Measurements from ENCODE around the gene FBXO17. TPM values are rescaled to one million over a fixed set of nuclear protein-coding genes. Genes with fewer than 3 reads are reported as not detected.
A peak's percentile ranks its signal among the peaks of the same experiment; 100 is the strongest.

The FBXO17 gene
- total RNA-seq, 6 experiments from 2014 or later = 17.5 to 21.5 (median 18.7) TPM

GRCh38 chr19:38929929-38930775, 45.4 kb downstream of the FBXO17 start, which contains the start of gene SARS2:
Gene SARS2 (minus strand): TSS chr19:38930763. CDS start chr19:38930736, 27 bp downstream.
- Mint-ChIP-seq H3K27me3 (ENCODE audit: insufficient read depth) (no peaks in the 10 kb centered on the region; the same call in 1 of the 2 replicates), H3K9me3 (no peaks in the 10 kb centered on the region), H3K4me1 (ENCODE audit: low read depth) (peaks cover 23% of the 10 kb centered on the region), H3K27ac (peak within 1 kb of the TSS; percentile 98), H3K36me3 (ENCODE audit: low read depth) (peaks cover 26% of the 10 kb centered on the region), H3K4me3 (peak within 1 kb of the TSS; percentile 99)
- peak; percentile 99 for TF ChIP-seq CTCF (IDR thresholded peaks at IDR 0.05)
- DNase-seq = peak; percentile 84

GRCh38 chr19:38928391-38929001, 47.0 kb downstream of the FBXO17 start:
- H3K9me3 Mint-ChIP-seq = no peaks in the 10 kb centered on the region
- no peak for TF ChIP-seq CTCF (IDR thresholded peaks at IDR 0.05)
- H3K4me1 Mint-ChIP-seq (ENCODE audit: low read depth) = peaks cover 23% of the 10 kb centered on the region
- peaks cover 17% of the 10 kb centered on the region for H3K36me3 Mint-ChIP-seq (ENCODE audit: low read depth)
- H3K4me3 Mint-ChIP-seq = peak overlapping the region; percentile 99; the same call in 1 of the 2 replicates
- H3K27me3 Mint-ChIP-seq (ENCODE audit: insufficient read depth) = no peaks in the 10 kb centered on the region
- DNase-seq = no peak
- H3K27ac Mint-ChIP-seq = no peak overlapping the region

GRCh38 chr19:38924388-38924787, 51.2 kb downstream of the FBXO17 start:
- Mint-ChIP-seq H3K27me3 (ENCODE audit: insufficient read depth) (no peaks in the 10 kb centered on the region), H3K4me3 (no peak overlapping the region), H3K27ac (no peak overlapping the region)

GRCh38 chr19:38922482-38922881, 53.1 kb downstream of the FBXO17 start:
- no peak for DNase-seq
- Mint-ChIP-seq H3K27ac (no peak overlapping the region), H3K4me1 (ENCODE audit: low read depth) (no peaks in the 10 kb centered on the region), H3K27me3 (ENCODE audit: insufficient read depth) (no peaks in the 10 kb centered on the region), H3K4me3 (no peak overlapping the region), H3K36me3 (ENCODE audit: low read depth) (peaks cover 10% of the 10 kb centered on the region), H3K9me3 (no peaks in the 10 kb centered on the region)
- no peak for TF ChIP-seq CTCF (IDR thresholded peaks at IDR 0.05)

More at GRCh38 chr19:38924388-38924787, 51.2 kb downstream of the FBXO17 start:
- TF ChIP-seq CTCF (IDR thresholded peaks at IDR 0.05) = no peak
- no peaks in the 10 kb centered on the region for H3K9me3 Mint-ChIP-seq
- no peak for DNase-seq
- H3K36me3 Mint-ChIP-seq (ENCODE audit: low read depth) = peaks cover 10% of the 10 kb centered on the region
- H3K4me1 Mint-ChIP-seq (ENCODE audit: low read depth) = peaks cover 9% of the 10 kb centered on the region

GRCh38 chr19:38921420-38922274, 53.9 kb downstream of the FBXO17 start:
- Mint-ChIP-seq H3K9me3 (no peaks in the 10 kb centered on the region), H3K4me1 (ENCODE audit: low read depth) (no peaks in the 10 kb centered on the region), H3K36me3 (ENCODE audit: low read depth) (peaks cover 10% of the 10 kb centered on the region), H3K27ac (no peak overlapping the region), H3K27me3 (ENCODE audit: insufficient read depth) (no peaks in the 10 kb centered on the region), H3K4me3 (no peak overlapping the region)
- TF ChIP-seq CTCF (IDR thresholded peaks at IDR 0.05) = no peak
- DNase-seq = no peak
